CD4-positive, alpha-beta T cell (primary cell): ENCODE data around the gene LLGL1. TPM values are rescaled to one million over a fixed set of nuclear protein-coding genes. Genes with fewer than 3 reads are reported as not detected.

Source experiments
- ATAC-seq: fragments of 200-7000 bp; cut with Tn5 transposase; one replicate; pipeline ENCODE4 v1.10.0; 2022; ENCODE audit warnings: mild to moderate bottlenecking; ENCODE audit not compliant: poor library complexity
- CTCF ChIA-PET: fragments of 350-600 bp; sonication (Branson Sonifier 250); formaldehyde crosslinking; loops from one replicate; lab custom pipeline; 2021; ENCODE audit warnings: antibody characterized with exemption, inconsistent platforms; lab: Charles Lee
- POLR2A ChIA-PET: fragments of 350-600 bp; sonication (Branson Sonifier 250); formaldehyde crosslinking; loops from one replicate; lab custom pipeline; 2021; ENCODE audit warnings: antibody characterized with exemption, inconsistent platforms; lab: Charles Lee
- DNase-seq, 14 experiments: peaks; one replicate each; pipeline ENCODE4 v3.0.0-alpha.2; 2013 to 2020; ENCODE audit warnings: mixed read lengths in 2 of 14
- H3K27ac ChIP-seq, 2 donors: one replicate each; pipeline versions ENCODE4 v1.5.1 to v1.7.0; 2013; ENCODE audit warnings: low read length in 2 of 2, low read depth in 1 of 2, mild to moderate bottlenecking in 1 of 2
- H3K27me3 ChIP-seq, 2 experiments: 1 replicate in 1 of 2; 2 replicates in 1 of 2; pipeline versions ENCODE4 v1.6.1 to v1.7.0; 2013; ENCODE audit warnings: low read length in 2 of 2, control low read depth in 1 of 2, mild to moderate bottlenecking in 1 of 2, moderate library complexity in 1 of 2; ENCODE audit not compliant: insufficient read depth in 2 of 2, control insufficient read depth in 1 of 2
- H3K36me3 ChIP-seq: one replicate; pipeline ENCODE4 v1.6.1; 2013; ENCODE audit warnings: low read length, control low read depth; ENCODE audit not compliant: insufficient read depth
- H3K4me1 ChIP-seq: one replicate; pipeline ENCODE4 v1.6.1; 2013; ENCODE audit warnings: low read length, control low read depth; ENCODE audit not compliant: insufficient read depth
- H3K4me3 ChIP-seq: one replicate; pipeline ENCODE4 v1.5.1; 2013; ENCODE audit warnings: mild to moderate bottlenecking, low read length, moderate library complexity
- H3K9me3 ChIP-seq, 2 experiments: 1 replicate in 1 of 2; 2 replicates in 1 of 2; pipeline versions ENCODE4 v1.6.1 to v1.7.0; 2013; ENCODE audit warnings: low read length in 2 of 2, mild to moderate bottlenecking in 2 of 2, control low read depth in 1 of 2, moderate library complexity in 1 of 2; ENCODE audit not compliant: control insufficient read depth in 1 of 2, insufficient read depth in 1 of 2
- H3K27ac Mint-ChIP-seq: one replicate; pipeline ENCODE4 v1.8.0; 2020; ENCODE audit warnings: mixed read lengths
- H3K27me3 Mint-ChIP-seq: one replicate; pipeline ENCODE4 v1.8.0; 2021; ENCODE audit warnings: mixed read lengths
- H3K36me3 Mint-ChIP-seq: one replicate; pipeline ENCODE4 v1.8.0; 2021; ENCODE audit warnings: low read depth, mixed read lengths
- H3K4me1 Mint-ChIP-seq: one replicate; pipeline ENCODE4 v1.8.0; 2021; ENCODE audit warnings: low read depth, mixed read lengths
- H3K4me3 Mint-ChIP-seq: one replicate; pipeline ENCODE4 v1.8.0; 2020; ENCODE audit warnings: mild to moderate bottlenecking, mixed read lengths
- H3K9me3 Mint-ChIP-seq: one replicate; pipeline ENCODE4 v1.8.0; 2020; ENCODE audit warnings: mixed read lengths
- CTCF ChIP-seq: fragments of 200-600 bp; IDR thresholded peaks from one replicate; pipeline ENCODE4 v1.8.0; 2022; ENCODE audit warnings: antibody characterized with exemption, mild to moderate bottlenecking
- intact Hi-C, 2 experiments: fragments of 100-400 bp; cut with DNase I in 1 of 2; cut with micrococcal nuclease in 1 of 2; formaldehyde crosslinking; loops; one replicate each; pipeline versions ENCODE4 v1.15.1 to v1.9.0; 2023 to 2025; cut with DNase I, micrococcal nuclease
- total RNA-seq, 174 experiments: library from RNA in 2 of 174; stranded (reverse) in 2 of 174; gene quantifications; one replicate each; pipeline ENCODE4 v1.2.3 and lab custom pipeline; 2021 to 2026

Gene LLGL1
- total RNA-seq, 2 experiments from 2014 or later, result 10.8 to 11.6 TPM

GRCh38 chr17:18277076-18277475, 51.6 kb downstream of the LLGL1 start:
- Histone ChIP-seq H3K27ac (no peak overlapping the region), H3K4me3 (no peak overlapping the region), H3K9me3 (no peaks in the 10 kb centered on the region), H3K36me3 (peaks cover 65% of the 10 kb centered on the region), H3K27me3 (no peaks in the 10 kb centered on the region), H3K4me1 (no peaks in the 10 kb centered on the region)
- no peak overlapping the region for H3K27ac Mint-ChIP-seq
- peaks cover 50% of the 10 kb centered on the region for H3K36me3 Mint-ChIP-seq
- no peaks in the 10 kb centered on the region for H3K4me1 Mint-ChIP-seq
- ATAC-seq (no peak), DNase-seq (no peak)
- H3K27me3 Mint-ChIP-seq, result no peaks in the 10 kb centered on the region
- ChIA-PET POLR2A (no interaction called here), CTCF (interaction anchor here (0.7 kb wide), 1 partner anchor 780 kb away, joined by 3 read pairs; no protein-coding TSS in a partner anchor)
- no peak for TF ChIP-seq CTCF
- H3K4me3 Mint-ChIP-seq, result no peak overlapping the region
- intact Hi-C loops, result no loop called here
- no peaks in the 10 kb centered on the region for H3K9me3 Mint-ChIP-seq

GRCh38 chr17:18278867-18279266, 53.4 kb downstream of the LLGL1 start:
- Histone ChIP-seq H3K4me1 (no peaks in the 10 kb centered on the region), H3K4me3 (no peak overlapping the region), H3K27me3 (no peaks in the 10 kb centered on the region), H3K27ac (no peak overlapping the region), H3K9me3 (no peaks in the 10 kb centered on the region), H3K36me3 (peaks cover 77% of the 10 kb centered on the region)
- no peak for TF ChIP-seq CTCF
- Mint-ChIP-seq H3K4me3 (no peak overlapping the region), H3K27ac (no peak overlapping the region), H3K4me1 (no peaks in the 10 kb centered on the region), H3K36me3 (peaks cover 65% of the 10 kb centered on the region), H3K9me3 (no peaks in the 10 kb centered on the region), H3K27me3 (no peaks in the 10 kb centered on the region)
- ATAC-seq (no peak), DNase-seq (no peak)
- ChIA-PET POLR2A (no interaction called here), CTCF (no interaction called here)
- intact Hi-C loops, result no loop called here

- TF ChIP-seq CTCF, result no peak
- peaks cover 78% of the 10 kb centered on the region for H3K36me3 ChIP-seq
- H3K27ac ChIP-seq, result no peak overlapping the region
- DNase-seq (no peak), ATAC-seq (no peak)
- POLR2A ChIA-PET, result no interaction called here
- H3K4me1 Mint-ChIP-seq, result no peaks in the 10 kb centered on the region
- CTCF ChIA-PET, result no interaction called here
- intact Hi-C loops, result no loop called here
- H3K27me3 ChIP-seq, result no peaks in the 10 kb centered on the region
- H3K4me1 ChIP-seq, result no peaks in the 10 kb centered on the region
- no peak overlapping the region for H3K27ac Mint-ChIP-seq
- H3K9me3 ChIP-seq, result no peaks in the 10 kb centered on the region
- peaks cover 77% of the 10 kb centered on the region for H3K36me3 Mint-ChIP-seq
- no peak overlapping the region for H3K4me3 ChIP-seq
- H3K27me3 Mint-ChIP-seq, result no peaks in the 10 kb centered on the region
- H3K4me3 Mint-ChIP-seq, result no peak overlapping the region
- H3K9me3 Mint-ChIP-seq, result no peaks in the 10 kb centered on the region
Observed at GRCh38 chr17:18280249-18280648, 54.8 kb downstream of the LLGL1 start.
